ENCODE data around the gene NPPC. TPM values are rescaled to one million over a fixed set of nuclear protein-coding genes. Genes with fewer than 3 reads are reported as not detected.

The NPPC gene
- total RNA-seq, 4 donors from 2014 or later = 1.8 TPM; not detected in 3

GRCh38 chr2:231929961-231930592 is 3.9 kb upstream of the NPPC start:
- TF ChIP-seq, protein P1, sequence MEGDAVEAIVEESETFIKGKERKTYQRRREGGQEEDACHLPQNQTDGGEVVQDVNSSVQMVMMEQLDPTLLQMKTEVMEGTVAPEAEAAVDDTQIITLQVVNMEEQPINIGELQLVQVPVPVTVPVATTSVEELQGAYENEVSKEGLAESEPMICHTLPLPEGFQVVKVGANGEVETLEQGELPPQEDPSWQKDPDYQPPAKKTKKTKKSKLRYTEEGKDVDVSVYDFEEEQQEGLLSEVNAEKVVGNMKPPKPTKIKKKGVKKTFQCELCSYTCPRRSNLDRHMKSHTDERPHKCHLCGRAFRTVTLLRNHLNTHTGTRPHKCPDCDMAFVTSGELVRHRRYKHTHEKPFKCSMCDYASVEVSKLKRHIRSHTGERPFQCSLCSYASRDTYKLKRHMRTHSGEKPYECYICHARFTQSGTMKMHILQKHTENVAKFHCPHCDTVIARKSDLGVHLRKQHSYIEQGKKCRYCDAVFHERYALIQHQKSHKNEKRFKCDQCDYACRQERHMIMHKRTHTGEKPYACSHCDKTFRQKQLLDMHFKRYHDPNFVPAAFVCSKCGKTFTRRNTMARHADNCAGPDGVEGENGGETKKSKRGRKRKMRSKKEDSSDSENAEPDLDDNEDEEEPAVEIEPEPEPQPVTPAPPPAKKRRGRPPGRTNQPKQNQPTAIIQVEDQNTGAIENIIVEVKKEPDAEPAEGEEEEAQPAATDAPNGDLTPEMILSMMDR (IDR thresholded peaks at IDR 0.05; ENCODE audit: low read depth) = no peak

DNA sequence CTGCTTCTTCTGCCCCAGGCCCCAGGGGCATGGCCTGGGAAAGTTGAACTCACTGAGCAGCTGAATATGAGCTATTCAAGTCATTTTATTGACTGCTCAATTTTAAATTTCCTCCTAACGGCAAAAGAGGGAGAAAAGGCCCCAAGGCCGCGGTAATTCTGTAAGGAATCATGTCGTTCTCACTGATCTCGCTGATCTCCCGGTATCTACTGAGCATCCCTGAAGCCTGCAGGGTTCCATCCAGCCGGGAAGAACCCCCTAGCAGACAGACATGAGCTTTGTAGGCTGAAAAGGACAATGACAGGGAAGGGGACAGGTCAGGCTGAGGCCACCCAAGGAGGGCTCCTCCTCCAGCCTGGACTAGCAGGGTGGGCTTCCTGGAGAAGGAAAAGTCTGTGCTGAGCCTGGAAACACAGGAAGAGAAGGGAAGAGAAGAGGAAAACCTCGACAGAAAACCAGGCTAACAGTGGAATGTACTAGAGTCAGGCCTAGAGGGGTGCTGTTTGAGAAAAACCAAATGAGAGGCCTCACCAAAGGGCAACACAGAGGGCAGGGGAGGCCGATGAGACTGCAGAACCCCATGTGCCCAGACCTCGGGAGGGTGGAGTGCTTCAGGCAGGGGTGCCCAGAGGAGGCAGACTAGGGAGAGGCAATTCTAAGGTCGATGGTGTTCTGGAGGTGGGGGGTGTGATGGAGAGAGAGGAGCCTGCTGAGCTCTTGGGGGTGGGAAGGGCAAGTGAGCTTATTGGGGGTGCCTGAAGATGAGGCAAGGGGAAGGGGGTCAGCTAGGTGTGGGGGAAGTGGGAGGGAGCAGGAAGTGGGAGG is 2.9 kb upstream of the NPPC start:
- TF ChIP-seq, protein P1 (IDR thresholded peaks at IDR 0.05; ENCODE audit: low read depth) = no peak

DNA sequence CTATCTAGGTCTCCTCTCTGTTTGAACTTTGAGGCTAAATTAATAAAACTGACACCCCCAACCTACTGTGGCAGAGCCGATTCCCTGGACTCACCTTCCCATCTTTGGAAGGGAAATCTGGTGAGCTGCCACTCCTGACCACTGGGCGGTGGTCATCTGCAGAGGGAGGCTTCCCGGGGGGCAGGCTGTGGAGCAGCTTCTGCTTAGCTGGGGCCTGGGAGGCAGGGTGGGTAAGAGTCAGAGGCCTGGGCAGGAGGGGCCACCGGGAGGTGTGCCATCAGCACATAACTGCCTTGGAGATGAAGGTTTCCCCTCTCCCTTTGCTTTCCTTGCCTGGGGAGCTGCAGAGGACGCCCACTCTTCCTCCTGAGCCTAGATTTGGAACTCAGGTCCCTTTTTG is 2.3 kb upstream of the NPPC start:
- TF ChIP-seq, protein P1 (IDR thresholded peaks at IDR 0.05; ENCODE audit: low read depth) = no peak

- TF ChIP-seq, protein P1 (IDR thresholded peaks at IDR 0.05; ENCODE audit: low read depth) = no peak
Measured at GRCh38 chr2:231927566-231927890, 1.3 kb upstream of the NPPC start.

GRCh38 chr2:231926761-231927565 is 767 bp upstream of the NPPC start:
- TF ChIP-seq, protein P1 (IDR thresholded peaks at IDR 0.05; ENCODE audit: low read depth) = no peak

- TF ChIP-seq, protein P1 (IDR thresholded peaks at IDR 0.05; ENCODE audit: low read depth) = no peak
Measured at GRCh38 chr2:231925303-231926179, 655 bp downstream of the NPPC start.

Measured in subcutaneous adipose tissue (tissue), 4 donors.